Gastrocnemius medialis (tissue), 4 donors: ENCODE results near the gene PCED1B. TPM values are rescaled to one million over a fixed set of nuclear protein-coding genes. Genes with fewer than 3 reads are reported as not detected.

Experiments used
- ATAC-seq, 2 donors: fragments of 150-250 bp; one replicate each; pipeline ENCODE4 v1.9.1; 2016
- DNase-seq, 2 donors: peaks; one replicate each; pipeline ENCODE4 v3.0.0-alpha.2; 2019
- H3K27ac ChIP-seq, 4 donors: fragments of 200-600 bp; sonication (generic); 1 replicate in 1 of 4; 2 replicates in 3 of 4; pipeline ENCODE4 v1.5.1; 2016 to 2018; ENCODE audit warnings: mild to moderate bottlenecking in 2 of 4, moderate library complexity in 1 of 4
- H3K27me3 ChIP-seq, 3 donors: fragments of 200-600 bp; sonication (generic) in 2 of 3; 1 replicate in 1 of 3; 2 replicates in 2 of 3; pipeline versions ENCODE4 v1.5.1 to v1.6.0; 2016 to 2019; ENCODE audit warnings: mild to moderate bottlenecking in 1 of 3, moderate library complexity in 1 of 3
- H3K36me3 ChIP-seq, 2 donors: fragments of 200-600 bp; sonication (generic) in 1 of 2; one replicate each; pipeline ENCODE4 v1.5.1; 2017 to 2018
- H3K4me1 ChIP-seq, 2 donors: fragments of 200-600 bp; sonication (generic) in 1 of 2; one replicate each; pipeline ENCODE4 v1.5.1; 2016 to 2017; ENCODE audit warnings: mild to moderate bottlenecking in 2 of 2
- H3K4me3 ChIP-seq, 4 donors: fragments of 200-600 bp; sonication (generic) in 3 of 4; 1 replicate in 1 of 4; 2 replicates in 3 of 4; pipeline ENCODE4 v1.5.1; 2016 to 2019; ENCODE audit warnings: mild to moderate bottlenecking in 2 of 4
- H3K9me3 ChIP-seq, 3 donors: fragments of 200-600 bp; sonication (generic) in 2 of 3; 1 replicate in 1 of 3; 2 replicates in 2 of 3; pipeline ENCODE4 v1.5.1; 2016 to 2019
- POLR2A ChIP-seq, 2 donors: fragments of 450-650 bp; IDR thresholded peaks; one replicate each; pipeline ENCODE4 v1.6.1; 2017; ENCODE audit warnings: antibody characterized with exemption in 2 of 2, mild to moderate bottlenecking in 2 of 2, moderate library complexity in 2 of 2
- in situ Hi-C, 4 donors: fragments of 200-750 bp; cut with MboI; loops; one replicate each; pipeline versions ENCODE4 v1.15.0 to v1.8.0; 2017; ENCODE audit warnings: low sequenced_read_pairs in 4 of 4
- intact Hi-C: fragments of 100-400 bp; cut with DNase I; formaldehyde crosslinking; loops from one replicate; pipeline ENCODE4 v1.15.1; 2023; ENCODE audit warnings: low total_unique reads
- total RNA-seq, 4 donors: library from RNA; depleted of rRNA; stranded (reverse); fragments of >200 nt; gene quantifications; one replicate each; pipeline versions ENCODE4 v1.1.0 to v1.2.3, GENCODE V29; 2016
- TF ChIP-seq, protein P1 (sequence below), 5 experiments: fragments of 450-650 bp in 3 of 5; fragments of 200-600 bp in 2 of 5; sonication (generic) in 2 of 5; IDR thresholded peaks in 4 of 5; conservative IDR thresholded peaks in 1 of 5; 1 replicate in 4 of 5; 2 replicates in 1 of 5; pipeline ENCODE4 v1.5.1; 2016 to 2019; ENCODE audit warnings: antibody characterized with exemption in 5 of 5, mild to moderate bottlenecking in 3 of 5, moderate library complexity in 3 of 5

The PCED1B gene
- total RNA-seq, 4 donors from 2014 or later = 0.36 to 0.55 (median 0.47) TPM; not detected in 1

DNA sequence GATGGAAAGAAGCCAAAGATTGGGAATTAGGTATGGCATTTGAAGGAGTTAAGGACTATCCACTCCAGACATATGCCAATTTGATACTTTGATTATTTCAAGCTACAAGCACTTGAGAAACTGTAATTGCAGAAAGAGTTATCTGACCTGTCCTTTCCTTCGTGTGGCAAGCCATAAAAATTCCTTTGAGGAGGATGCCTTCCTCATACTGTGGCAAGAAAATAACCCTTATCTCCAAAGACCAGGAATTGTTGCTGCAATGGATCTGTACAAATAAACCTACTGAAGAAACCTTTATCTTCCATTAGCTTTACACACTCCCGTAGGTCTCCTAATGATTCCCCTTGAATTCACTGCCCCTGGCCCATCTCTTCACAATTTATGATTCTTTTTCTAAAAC lies 165.4 kb downstream of the PCED1B start:
- Histone ChIP-seq H3K27ac (no peak overlapping the region), H3K4me3 (no peak overlapping the region), H3K9me3 (no peaks in the 10 kb centered on the region), H3K36me3 (no peaks in the 10 kb centered on the region), H3K27me3 (no peaks in the 10 kb centered on the region), H3K4me1 (no peaks in the 10 kb centered on the region)
- no peak for DNase-seq
- no peak for ATAC-seq
- in situ Hi-C loops = no loop called here
- intact Hi-C loops = no loop called here
- TF ChIP-seq, protein P1, sequence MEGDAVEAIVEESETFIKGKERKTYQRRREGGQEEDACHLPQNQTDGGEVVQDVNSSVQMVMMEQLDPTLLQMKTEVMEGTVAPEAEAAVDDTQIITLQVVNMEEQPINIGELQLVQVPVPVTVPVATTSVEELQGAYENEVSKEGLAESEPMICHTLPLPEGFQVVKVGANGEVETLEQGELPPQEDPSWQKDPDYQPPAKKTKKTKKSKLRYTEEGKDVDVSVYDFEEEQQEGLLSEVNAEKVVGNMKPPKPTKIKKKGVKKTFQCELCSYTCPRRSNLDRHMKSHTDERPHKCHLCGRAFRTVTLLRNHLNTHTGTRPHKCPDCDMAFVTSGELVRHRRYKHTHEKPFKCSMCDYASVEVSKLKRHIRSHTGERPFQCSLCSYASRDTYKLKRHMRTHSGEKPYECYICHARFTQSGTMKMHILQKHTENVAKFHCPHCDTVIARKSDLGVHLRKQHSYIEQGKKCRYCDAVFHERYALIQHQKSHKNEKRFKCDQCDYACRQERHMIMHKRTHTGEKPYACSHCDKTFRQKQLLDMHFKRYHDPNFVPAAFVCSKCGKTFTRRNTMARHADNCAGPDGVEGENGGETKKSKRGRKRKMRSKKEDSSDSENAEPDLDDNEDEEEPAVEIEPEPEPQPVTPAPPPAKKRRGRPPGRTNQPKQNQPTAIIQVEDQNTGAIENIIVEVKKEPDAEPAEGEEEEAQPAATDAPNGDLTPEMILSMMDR (IDR thresholded peaks at IDR 0.05 in 4 of 5, conservative IDR thresholded peaks at IDR 0.05 in 1 of 5) = no peak
- TF ChIP-seq POLR2A (IDR thresholded peaks at IDR 0.05) = no peak

DNA sequence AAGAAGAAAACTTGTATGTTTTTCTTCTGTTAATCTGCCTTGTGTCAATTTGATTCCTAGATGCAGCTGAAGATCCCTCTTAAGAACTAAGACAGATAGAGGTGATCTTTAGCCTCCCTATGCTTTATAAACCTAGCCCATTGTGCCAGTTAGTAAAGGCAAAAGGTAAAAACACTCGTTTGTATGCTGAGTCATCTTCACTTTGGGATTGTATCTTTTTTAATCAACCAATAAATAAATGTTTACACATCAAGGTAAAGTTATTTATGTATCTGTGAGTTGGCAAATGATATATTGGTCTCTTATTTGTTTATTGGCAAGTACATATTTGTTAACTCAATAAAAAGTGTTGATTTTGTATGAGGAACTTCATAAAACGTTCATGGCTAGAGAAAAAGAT lies 166.2 kb downstream of the PCED1B start:
- H3K4me1 ChIP-seq = no peaks in the 10 kb centered on the region
- no peak for DNase-seq
- H3K36me3 ChIP-seq = no peaks in the 10 kb centered on the region
- in situ Hi-C loops (no loop called here), intact Hi-C loops (no loop called here)
- no peaks in the 10 kb centered on the region for H3K27me3 ChIP-seq
- H3K4me3 ChIP-seq = no peak overlapping the region
- ATAC-seq = no peak
- H3K27ac ChIP-seq = no peak overlapping the region
- no peaks in the 10 kb centered on the region for H3K9me3 ChIP-seq
- TF ChIP-seq POLR2A (IDR thresholded peaks at IDR 0.05) = no peak
- TF ChIP-seq, protein P1 (IDR thresholded peaks at IDR 0.05 in 4 of 5, conservative IDR thresholded peaks at IDR 0.05 in 1 of 5) = no peak

DNA sequence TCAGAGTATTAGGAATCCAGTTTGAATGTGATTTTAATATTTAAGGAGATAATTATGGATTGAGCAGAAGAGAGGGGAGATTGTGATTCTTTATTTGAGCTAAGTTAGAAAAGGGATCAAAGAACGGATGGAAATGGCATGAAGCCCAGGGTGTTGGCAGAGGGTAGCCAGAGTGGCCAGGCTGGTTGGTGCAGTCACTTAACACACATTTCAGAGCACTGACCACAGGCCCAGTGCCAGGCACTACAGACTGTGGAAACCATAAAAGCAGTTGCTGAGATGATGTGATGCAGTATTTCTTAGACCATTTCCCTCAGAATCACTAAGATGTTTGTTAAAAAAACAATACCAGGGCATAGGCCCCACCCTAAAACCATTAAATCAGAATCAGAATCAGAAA lies 168.0 kb downstream of the PCED1B start:
- intact Hi-C loops = no loop called here
- DNase-seq (no peak), ATAC-seq (no peak)
- no peaks in the 10 kb centered on the region for H3K4me1 ChIP-seq
- H3K27me3 ChIP-seq = no peaks in the 10 kb centered on the region
- no peaks in the 10 kb centered on the region for H3K9me3 ChIP-seq
- H3K4me3 ChIP-seq = no peak overlapping the region
- no peak for TF ChIP-seq POLR2A (IDR thresholded peaks at IDR 0.05)
- TF ChIP-seq, protein P1 (IDR thresholded peaks at IDR 0.05 in 4 of 5, conservative IDR thresholded peaks at IDR 0.05 in 1 of 5) = no peak
- in situ Hi-C loops = no loop called here
- no peaks in the 10 kb centered on the region for H3K36me3 ChIP-seq
- no peak overlapping the region for H3K27ac ChIP-seq

DNA sequence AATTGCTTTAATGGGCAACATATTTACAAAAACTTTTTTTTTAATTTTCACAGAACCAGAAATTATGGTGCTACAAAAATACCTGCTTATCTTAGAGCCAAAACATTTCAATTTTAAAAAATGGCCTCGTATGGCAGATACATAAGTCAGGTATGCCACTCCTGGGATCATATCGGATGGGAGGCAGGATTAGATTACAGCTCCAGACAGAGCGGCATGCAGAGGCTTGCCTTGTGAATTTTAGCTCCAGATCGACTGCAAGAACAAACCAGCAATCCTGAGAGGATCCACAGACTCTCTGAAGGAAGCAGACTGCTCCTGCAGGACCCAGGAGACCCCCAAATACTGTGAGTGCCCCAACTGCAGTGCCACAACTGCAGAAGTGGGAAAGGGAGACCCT lies 169.7 kb downstream of the PCED1B start:
- intact Hi-C loops (no loop called here), in situ Hi-C loops (no loop called here)
- DNase-seq = no peak
- TF ChIP-seq, protein P1 (IDR thresholded peaks at IDR 0.05 in 4 of 5, conservative IDR thresholded peaks at IDR 0.05 in 1 of 5) = no peak
- TF ChIP-seq POLR2A (IDR thresholded peaks at IDR 0.05) = no peak
- Histone ChIP-seq H3K27ac (no peak overlapping the region), H3K27me3 (no peaks in the 10 kb centered on the region), H3K9me3 (no peaks in the 10 kb centered on the region), H3K4me1 (no peaks in the 10 kb centered on the region), H3K36me3 (no peaks in the 10 kb centered on the region), H3K4me3 (no peak overlapping the region)
- ATAC-seq = no peak

DNA sequence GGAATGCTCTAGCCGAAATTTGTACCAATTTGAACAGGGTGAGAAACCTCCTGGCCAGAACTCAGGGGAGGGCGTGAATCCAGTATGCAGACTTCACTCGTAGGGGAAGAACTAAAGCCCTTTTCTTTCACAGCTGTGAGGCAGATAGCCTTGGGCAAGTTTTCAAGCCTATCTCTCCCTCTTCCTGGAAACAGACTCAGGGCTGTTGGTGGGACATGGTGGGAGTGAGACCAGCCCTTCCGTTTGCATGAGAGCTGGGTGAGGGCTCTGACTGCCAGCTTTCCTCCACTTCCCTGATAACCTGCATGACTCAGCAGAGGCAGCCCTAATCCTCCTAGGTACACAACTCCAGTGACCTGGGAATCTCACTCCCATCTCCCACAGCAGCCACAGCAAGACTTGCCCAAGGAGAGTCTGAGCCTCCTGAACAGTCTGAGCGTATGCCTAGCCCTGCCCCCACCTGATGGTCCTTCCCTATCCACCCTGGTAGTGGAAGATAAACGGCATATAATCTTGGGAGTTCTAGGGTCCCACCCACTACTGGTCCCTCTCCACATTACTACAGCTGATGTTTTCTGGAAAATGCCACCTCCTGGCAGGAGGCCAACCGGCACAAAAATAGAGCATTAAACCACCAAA lies 170.4 kb downstream of the PCED1B start:
- H3K36me3 ChIP-seq = no peaks in the 10 kb centered on the region
- no peaks in the 10 kb centered on the region for H3K27me3 ChIP-seq
- no peak overlapping the region for H3K27ac ChIP-seq
- TF ChIP-seq POLR2A (IDR thresholded peaks at IDR 0.05) = no peak
- TF ChIP-seq, protein P1 (IDR thresholded peaks at IDR 0.05 in 4 of 5, conservative IDR thresholded peaks at IDR 0.05 in 1 of 5) = no peak
- no peak overlapping the region for H3K4me3 ChIP-seq
- in situ Hi-C loops (no loop called here), intact Hi-C loops (no loop called here)
- H3K4me1 ChIP-seq = no peaks in the 10 kb centered on the region
- DNase-seq (no peak), ATAC-seq (no peak)
- no peaks in the 10 kb centered on the region for H3K9me3 ChIP-seq
